PC-9 (cell line): Measurements from ENCODE around the gene SLC6A6.

Source experiments
- CTCF ChIP-seq: fragments of 200-600 bp; sonication (generic); conservative IDR thresholded peaks from 2 replicates; pipeline ENCODE4 v1.6.1; 2017; ENCODE audit warnings: mixed run types, antibody characterized with exemption, mild to moderate bottlenecking, moderate library complexity
- EZH2 ChIP-seq: fragments of 200-600 bp; sonication (generic); IDR thresholded peaks from 2 replicates; pipeline ENCODE4 v1.8.0; 2017; ENCODE audit warnings: antibody characterized with exemption, low read depth

- no peak for TF ChIP-seq CTCF
- no peak for TF ChIP-seq EZH2
These were observed 84.7 kb downstream of the SLC6A6 start for GRCh38 chr3:14487086-14487485.
